Superior temporal gyrus (tissue), 1 donor: Measurements from ENCODE around the gene TOX2.

Source experiments
- DNase-seq: peaks from one replicate; pipeline ENCODE4 v3.0.0-alpha.2; 2016; ENCODE audit errors: extremely low spot score

Gene TOX2

DNA sequence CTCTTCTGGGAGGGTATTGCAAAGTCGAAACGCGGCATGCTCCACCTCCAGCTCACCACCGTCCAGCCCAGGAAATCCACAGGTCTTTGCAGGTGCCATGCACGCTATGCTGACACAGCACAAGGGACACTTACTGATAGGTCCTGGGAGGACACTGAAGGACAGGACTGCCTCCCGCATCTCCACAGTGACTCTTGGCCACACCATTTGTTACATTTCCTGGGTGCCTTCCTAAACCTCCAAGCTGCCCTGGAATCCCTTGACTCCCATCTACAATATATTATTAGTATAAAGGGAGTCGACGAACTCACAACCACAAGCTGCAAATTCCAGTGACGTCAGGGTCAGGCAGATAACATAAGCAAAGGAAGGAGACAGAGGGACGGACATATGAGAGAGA lies 165.4 kb downstream of the TOX2 start:
- no peak for DNase-seq

DNA sequence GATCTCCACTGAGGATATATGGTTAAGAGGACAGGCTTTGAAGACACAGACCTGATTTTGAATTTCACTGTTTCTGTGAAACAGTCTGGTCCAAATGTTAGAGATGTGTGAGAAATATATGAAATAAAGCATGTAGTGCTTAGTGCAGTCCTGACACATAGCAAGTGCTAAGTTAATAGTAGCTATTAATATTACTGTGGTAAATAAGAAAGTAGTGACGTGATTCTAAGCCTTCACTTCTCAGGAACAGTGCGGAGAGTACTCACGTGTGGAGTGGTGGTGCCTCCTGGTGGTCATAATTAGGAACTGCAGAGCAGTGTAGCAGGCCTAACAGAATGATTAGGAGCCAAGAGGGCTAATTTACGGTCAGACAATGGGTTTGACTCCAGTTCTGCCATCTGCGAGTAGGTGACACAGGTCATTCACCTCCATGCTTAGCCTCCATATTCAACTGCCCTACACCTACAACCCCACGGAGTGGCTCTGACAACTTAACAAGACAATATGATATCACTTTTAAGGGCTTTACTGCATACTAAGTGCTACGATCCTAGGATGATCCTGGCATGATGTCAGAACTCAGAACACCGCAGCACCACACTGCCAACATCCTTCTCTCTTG lies 166.1 kb downstream of the TOX2 start:
- peak; percentile 95 for DNase-seq

DNA sequence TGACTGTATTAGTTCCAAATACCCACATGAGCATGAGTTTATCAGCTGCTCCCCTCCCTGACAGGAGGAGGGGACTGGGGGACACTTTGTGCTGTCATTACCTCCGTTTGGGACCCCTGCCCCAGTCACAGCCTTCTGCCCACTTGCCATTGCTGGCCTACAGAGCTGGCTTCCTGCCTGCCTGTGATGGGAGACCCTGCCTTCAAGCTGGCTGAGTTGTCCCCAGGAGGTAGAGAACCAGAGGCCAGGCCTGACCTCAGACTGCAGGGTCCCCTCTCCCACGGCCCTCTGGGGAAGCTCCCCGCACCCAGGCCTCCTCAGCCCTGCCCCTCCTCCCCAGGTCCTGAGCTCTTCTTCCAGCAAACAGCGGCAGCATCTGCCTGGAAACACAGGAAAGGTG lies 166.8 kb downstream of the TOX2 start:
- no peak for DNase-seq

DNA sequence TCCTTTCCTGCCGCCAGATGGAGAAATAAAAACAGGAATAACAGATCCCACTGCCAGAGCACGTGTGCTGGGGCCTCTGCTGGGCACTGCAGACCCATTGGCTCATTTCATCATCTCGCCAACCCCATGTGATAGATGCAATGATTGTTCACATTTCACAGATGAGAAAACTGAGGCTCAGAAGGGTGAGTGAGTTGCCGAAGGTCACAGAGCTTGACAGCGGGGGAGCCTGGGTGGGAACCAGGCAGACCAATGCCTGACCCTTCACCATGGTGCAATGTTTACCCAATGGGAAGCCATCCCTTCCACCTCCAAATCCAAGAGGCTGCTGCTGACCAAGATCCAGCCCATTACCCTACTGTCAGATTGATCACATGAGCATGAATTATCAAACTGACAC lies 167.2 kb downstream of the TOX2 start:
- no peak for DNase-seq

DNA sequence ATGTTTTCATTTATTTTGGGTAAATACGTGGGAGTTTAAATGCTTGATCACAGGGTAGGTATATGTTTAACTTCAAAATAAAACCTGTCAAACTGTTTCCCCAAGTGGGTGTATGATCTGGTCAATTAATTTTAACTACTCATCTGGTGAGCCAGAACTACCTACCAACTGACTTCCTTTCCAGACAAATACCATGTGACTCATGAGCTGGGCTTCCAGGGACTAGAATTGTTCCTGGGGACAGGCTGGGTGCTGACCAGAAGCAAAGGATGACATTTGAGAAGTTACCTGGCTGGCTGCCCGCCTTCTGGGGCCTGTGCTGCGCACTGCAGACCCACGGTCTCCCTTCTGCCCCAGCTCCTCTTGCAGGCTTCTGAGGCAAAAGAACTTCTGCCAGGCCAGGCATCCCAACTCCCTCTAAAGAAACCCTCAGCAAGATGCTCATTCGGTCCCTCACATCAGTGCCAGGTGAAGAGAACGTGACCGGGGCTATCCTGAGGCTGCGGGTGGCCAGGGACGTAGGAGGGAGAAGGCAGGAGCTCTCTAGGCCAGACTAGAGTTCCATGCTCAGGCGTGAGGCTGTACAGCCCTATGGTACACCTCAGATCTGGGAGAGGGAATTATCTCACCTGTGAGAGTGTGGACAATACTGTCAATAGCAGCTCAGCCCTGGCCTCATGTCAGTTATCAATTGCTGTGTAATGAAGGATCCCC lies 168.7 kb downstream of the TOX2 start:
- DNase-seq = no peak

DNA sequence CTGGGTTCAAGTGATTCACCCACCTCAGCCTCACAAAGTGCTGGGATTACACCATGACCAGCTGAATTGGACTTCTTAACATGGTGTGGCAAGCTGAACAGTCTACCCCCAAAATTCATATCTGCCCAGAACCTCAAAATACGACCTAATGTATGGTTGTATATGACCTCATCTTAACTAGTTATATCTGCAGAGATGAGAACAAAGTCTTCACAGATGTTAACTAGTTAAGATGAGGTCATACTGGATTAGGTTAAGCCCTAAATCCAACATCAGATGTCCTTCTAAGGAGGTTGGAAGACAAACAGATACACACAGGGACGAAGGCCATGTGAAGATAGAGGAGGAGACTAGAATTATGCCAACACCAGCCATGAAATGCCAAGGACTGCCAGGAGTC lies 169.8 kb downstream of the TOX2 start:
- DNase-seq = no peak

DNA sequence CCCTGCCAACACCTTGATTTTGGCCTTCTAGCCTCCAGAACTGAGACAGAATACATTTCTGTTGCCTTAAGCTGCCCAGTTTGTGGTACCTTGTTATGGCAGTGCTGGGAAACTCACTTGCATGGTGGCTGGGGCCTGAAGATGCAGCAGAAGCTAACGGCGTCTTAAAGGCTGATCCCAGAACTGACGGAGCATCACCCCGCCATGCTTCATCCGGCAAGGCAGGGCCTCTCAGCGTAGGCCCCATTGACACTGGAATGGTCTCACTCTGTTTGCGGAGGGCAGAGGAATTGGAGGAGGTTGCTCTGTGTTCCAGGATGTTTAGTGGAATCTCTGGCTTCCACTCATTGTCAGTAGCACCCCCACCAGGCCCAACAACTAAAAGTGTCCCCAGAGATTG lies 170.2 kb downstream of the TOX2 start:
- no peak for DNase-seq

DNA sequence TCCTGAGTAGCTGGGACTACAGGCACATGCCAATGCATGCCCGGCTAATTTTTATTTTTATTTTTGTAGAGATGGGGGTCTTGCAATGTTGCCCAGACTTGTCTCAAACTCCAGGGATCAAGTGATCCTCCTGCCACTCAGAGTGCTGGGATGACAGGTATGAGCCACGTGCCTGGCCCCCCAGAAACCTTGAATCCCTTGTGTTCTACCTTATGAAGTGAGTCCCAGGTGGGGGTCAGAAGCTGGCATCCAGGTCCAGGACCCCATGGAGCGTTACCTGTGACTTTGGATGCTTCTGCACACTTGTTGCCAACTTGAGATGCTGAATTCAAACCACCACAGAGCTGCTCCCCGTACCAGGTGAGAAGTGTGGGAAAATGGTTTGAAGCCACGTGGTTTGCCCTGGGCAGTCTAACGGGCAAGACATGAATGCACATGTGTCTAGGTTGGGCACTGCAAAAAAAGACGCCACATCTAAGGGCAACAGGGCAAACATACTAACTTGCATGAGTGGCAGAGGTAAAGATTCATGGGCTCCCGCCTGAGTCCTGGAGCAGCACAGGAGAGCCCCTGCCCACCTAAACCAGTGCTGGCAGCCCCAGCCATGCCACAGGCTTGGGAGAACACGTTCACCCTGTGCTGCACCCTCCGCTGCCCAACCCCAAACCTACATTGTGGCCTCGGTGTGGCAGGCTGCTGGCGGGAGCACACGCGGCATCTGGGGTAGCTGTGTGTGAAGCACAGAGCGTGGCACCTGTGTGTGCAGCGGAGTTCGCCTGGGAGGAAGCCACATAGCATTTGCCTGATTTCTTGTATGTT lies 171.2 kb downstream of the TOX2 start:
- DNase-seq = no peak

DNA sequence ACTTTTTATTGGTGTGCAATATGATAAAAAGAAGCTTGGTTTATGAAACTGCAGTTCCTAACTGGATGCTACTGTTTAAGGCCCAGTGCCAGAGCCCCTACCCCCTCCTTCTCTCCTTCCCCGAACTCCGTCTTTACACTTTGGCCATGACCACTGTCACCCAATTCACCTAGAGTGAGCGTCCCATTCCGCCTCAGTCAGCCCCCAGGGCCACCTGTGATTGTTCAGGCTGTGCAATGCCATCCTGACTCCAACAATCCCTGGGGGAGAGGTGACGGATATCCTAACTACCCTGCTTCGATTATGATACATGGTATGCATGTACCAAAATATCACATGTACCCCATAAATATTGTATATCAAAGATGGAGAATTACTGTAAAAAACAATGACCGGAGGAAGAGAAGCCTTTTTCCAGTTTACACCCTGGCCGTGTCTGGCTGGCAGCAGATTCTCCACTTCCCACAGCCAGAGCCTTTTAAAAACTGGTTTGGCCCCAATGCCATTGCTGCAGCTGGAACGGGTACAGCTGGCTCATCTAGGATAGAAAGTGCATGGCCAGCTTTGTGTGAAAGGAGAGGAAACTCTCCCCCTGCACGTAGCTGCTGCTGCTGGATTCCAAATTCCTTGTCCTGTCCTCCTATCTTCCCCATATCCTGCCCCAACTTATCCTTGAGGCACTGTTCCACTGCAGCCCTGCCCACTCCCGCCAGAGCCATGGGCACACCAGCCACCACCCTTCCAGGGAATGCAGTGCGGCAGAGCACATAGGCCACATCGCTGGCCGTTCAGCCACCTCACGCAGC lies 172.6 kb downstream of the TOX2 start:
- no peak for DNase-seq

DNA sequence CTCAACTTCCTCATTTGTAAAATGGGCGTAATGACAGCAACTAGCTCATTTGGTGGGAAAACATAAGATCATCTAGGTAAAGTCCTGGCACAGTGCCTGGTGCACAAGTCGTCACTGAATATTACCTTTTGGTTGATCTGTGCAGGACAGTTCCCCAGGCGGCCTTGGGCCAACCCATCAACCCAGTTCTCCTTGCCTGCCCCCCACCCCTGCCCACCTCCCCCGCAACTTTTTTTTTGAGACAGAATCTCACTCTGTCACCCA lies 173.1 kb downstream of the TOX2 start:
- no peak for DNase-seq

DNA sequence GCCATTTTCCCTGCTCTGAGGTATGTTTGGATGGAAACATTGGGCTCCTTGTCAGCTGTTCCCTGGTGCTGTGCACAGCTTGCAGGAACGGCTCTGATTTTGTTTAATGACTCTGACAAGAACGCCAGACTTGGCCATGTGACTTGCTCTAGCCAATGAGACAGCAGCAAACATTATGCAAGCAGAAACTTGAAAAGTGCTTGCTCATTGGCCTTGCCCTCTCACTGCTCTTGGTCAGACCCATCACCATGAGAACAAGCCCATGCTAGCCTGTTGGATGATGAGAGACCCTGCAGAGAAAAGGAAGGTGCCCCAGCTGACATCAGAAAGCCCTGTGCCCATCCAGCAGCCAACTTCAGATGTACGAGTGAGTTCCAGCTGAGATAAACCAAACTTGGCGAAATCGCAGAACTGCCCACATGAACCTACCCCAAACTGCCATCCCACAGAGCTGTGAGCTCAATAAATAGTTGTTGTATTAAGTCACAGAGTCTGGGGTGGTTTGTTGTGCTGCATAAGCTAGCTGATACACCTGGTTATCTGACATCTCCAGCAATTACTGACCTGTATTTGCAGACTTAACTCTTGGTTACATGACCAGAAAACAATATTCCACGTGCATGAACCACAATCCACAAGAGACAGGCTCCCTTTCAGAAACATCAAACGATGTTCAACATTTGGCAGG lies 175.5 kb downstream of the TOX2 start:
- DNase-seq = no peak

DNA sequence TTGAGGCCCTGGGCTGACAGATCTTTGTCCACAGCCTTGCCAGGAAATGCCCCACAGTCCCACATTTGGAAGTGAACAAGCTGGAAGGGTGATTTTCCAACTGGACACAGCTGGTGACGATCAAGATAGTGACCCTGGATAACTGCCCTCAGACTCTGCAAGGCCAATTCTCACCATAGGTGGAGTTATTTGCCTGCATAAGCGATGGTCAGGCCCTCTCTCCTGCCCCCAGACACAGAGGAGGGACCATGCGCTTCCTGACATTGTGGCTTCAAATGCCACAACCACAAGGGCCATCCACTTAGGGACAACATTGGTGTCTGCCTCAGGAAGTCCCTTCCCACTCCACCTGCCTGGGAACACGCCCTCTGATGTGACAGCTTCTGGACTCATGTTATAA lies 176.4 kb downstream of the TOX2 start:
- no peak for DNase-seq

DNA sequence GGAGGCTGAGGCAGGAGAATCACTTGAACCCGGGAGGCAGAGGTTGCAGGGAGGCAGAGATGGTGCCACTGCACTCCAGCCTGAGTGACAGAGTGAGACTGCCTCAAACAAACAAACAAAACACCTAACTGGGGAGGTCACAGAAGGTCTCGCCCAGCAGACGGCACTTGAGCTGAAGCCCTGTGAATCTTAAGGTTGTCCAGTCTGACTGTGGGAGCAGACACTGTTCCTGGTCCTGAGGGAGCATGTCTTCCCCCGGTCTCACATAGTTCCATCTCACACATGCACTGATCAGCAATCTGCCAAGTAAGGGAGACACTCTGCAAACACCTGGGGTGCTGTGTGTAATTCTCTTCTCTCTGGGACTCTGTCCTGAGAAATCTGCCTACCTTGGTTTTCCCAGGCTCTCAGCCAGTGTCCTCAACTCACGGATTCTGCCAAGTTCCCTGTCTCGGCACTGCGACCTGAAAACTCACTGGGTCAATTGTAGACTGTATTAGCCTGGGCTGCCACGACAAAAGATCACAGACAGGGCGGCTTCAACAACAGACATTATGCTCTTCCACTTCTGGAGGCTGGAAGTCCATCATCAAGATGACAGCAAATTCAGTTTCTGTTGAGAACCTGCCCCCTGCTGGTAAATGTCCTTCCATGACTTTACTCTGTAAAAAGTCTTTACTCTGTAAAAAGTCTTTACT lies 178.0 kb downstream of the TOX2 start:
- DNase-seq = peak; percentile 64

DNA sequence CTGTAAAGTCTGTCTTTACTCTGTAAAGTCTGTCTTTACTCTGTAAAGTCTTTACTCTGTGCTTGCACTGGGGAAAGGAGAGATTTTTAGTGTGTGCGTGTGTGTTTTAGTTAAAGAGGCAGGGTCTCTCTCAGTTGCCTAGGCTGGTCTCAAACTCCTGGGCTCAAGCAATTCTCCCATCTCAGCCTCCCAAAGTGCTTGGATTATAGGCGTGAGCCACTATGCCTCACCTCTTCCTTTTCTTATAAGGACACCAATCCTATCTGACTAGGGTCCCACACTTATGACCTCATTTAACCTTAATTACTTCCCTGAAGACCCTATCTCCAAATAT lies 178.6 kb downstream of the TOX2 start:
- no peak for DNase-seq

DNA sequence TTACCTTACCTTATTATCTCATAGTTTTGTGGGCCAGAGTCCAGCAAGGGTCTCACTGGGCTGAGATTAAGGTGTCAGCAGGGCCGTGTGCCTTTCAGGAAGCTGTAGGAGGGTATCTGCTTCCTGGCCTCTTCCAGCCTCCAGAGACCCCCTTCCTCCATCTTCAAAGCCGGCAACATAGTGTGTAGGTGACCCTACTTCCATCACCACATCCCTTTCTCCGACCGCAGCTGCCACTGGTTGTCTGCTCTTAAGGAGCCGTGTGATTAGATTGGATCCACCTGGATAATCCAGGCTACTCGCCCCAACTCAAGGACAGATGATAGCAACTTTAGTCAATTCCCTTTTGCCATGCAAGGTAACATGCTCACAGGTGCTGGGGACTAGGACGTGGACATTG lies 181.2 kb downstream of the TOX2 start:
- DNase-seq = no peak

DNA sequence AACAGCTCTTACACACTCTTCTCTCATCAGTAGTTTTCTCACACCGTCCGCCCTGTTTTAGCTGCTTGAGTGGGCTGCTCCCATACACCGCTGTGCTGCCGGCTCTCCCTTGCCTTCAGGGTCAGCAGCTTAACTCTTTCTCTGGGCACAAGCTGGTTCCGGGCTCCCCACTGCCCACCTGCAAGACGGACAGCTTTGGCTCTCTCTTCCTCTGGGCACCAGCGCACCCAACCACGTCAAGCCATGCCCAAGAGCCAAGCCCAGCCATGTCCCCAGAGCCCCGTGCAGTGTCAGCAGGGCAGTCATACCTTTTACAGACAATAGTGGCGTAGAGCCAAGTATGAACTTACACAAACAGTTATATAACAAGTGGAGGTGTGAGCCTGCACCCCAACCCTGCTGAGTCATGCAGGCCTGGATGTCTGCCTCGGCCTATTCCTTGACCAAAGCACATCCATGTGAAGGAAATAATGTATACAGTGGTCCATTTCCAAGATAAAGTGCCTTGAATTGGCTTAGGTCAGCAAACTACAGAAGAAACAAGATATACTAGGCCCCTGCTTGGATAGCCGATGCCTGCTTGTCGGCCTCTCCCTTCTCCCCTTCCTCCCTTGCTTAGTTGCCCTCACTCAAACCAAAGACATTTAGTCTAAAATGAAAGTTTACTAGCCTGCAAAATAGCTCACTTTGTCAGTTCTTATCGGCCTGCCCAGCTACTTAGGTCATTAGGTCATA lies 183.0 kb downstream of the TOX2 start:
- DNase-seq = no peak

DNA sequence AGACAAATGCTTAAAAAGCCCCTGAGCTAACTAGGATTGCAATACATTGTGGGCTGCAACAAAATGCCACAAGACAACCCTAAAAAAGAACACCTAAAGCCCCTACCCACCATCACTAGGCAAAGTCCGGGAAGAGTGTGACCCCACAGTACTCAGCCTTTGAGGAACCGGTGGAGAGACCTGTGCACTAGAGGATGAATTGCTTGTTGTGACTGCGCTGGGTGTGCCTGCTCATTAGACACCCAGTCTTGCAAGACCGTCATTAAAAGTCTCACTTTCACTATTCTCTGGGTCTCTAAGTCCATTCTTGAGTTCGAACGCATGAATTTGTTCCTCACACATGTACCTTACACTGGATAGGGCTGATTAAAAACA lies 183.6 kb downstream of the TOX2 start:
- DNase-seq = no peak

DNA sequence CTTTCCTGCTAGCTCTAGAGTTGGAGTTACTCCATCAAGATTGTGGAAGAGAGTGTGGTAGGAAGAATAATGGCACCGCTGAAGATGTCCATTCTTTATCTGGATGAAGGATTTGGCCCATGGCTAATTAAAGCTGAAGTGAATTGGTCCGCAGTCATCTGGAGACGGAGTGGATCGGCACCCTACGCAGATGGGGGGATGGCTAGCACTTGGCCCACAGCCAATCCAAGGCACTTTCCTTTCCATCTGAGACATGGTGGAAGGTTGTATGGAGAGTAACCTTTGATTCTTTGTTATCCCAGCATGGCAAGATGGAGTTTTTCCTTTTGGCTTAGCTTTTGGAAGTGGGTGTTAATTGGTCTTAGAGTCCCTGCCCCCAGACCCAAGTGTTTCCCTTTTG lies 184.0 kb downstream of the TOX2 start:
- no peak for DNase-seq

DNA sequence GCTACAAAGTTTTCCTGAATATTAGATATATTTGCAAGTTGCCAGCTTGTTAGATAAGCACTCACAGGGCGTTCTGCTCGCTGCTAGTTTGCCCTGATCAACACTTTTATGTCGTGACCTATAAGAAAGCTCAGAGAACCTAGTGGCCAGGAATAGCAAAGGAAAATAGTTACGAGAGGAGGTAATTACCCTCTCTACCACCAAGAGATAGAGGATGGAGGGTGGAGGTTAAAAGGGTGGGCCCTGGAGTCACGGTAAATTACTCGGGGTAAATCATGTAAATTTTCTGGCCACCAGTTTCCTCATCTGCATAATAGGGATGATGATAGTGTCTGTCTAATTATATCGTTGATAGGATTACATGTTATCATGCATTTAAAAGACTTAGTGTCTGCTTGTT lies 185.2 kb downstream of the TOX2 start:
- DNase-seq = no peak

DNA sequence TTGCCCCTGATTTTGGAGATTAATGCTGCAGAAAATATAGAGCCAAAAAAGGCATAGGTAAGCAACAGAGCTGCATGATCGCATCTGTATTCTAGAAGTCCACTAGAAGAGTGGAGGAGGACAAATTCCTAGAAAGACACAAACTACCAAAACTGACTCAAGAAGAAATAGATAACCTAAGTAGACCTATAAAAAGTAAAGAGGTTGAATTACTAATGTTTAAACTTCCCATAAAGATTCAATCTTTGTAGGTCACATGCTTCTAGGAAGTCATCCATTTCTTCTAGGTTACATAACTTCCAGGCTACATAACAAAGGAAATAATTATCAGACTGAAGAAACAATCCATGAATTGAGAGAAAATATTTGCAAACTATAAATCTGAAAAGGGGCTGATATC lies 187.9 kb downstream of the TOX2 start:
- DNase-seq = no peak
